ENCODE results near the gene MMAB.
A peak's percentile ranks its signal among the peaks of the same experiment; 100 is the strongest.

MMAB gene

GRCh38 chr12:109601557-109601956 lies 28.3 kb upstream of the MMAB start:
- DNase-seq: no peak

DNA sequence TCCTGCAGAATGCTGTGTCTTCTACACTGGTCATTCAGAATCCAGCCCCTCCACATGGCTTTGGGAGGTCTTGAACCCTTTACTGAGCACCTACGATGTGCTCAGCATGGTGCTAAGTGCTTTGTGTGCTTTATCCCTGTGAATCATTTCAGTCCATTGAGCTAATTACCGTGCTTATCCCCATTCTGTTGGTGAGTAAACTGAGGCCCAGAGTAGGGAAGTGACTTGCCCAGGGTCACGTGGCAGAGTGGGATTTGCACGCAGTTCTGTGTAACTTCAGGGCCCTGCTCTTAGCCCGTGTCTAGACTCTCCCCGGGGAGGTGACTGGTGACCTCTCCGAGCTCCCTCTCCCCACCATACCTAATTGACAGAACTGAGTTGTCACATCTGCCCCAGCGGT lies 27.7 kb upstream of the MMAB start:
- no peak for DNase-seq

DNA sequence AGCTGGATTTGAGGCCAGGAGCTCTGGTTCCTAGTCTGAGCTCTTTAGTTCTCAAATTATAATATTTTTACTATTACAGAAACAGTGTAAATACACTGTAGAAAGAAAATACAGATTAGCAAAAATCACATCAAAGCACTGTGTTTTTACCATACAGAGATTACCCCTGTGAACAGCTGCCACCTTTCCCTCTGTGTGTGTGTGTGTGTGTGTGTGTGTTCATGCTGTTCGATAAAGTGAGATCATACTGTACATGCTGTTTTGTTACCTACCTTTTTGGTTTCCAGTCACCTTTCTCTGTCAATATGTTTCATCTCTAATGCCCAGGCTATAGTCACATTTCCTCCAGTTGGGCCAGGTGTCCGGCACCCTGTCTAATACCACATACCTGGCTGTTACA lies 27.2 kb upstream of the MMAB start:
- no peak for DNase-seq

- DNase-seq: no peak
Observed at GRCh38 chr12:109599087-109599486, 25.8 kb upstream of the MMAB start.

DNA sequence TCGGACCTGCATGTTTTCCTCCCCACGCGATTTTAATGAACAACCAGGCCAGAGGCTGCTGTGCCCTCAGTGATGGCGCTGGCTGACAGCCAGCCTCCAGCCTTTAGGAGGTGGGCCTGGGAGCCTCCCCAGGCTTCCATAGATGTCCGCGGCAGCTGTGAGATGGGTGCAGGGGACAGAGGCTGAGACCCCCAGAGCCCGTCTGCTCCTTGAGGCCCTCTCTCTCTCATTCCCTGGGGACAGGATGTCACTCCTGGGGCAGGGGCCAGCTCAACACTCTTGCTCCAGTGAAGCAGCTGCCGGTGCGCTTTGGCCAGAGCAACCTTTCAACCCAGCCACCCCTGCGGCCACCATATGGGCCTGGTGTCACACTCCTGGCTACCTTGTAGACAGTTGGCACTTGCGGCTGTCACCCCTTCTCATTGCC lies 25.1 kb upstream of the MMAB start:
- no peak for DNase-seq

DNA sequence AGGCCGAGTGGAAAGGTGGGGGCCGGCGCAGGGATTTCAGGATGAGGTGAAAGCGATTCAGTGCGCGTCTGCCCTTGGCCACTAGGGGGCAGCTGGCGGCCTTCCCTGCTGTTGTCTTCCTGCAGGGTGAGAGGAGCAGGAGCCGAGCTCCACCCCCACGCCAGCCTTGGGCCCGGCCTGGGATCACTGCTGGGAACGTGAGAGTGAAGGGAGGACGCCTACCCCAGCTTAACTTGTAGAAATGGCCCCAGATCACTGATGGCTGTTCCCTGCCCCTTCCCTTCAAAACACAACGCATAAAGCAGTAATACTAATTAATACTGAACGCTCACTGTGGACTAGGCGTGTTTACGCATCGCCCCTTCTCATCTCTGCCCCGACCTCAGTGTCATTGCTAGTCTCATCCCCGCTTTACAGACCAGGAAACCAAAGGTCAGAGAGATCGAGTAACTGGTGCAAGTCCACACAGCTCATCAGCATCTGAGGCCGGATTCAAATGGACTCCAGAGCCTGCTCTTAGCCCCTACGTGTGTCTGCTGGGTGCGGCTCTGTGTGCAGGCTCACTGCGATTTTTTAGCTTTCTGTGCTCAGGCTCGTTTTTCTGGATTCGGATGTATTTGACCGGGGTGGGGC lies 24.6 kb upstream of the MMAB start:
- peak; percentile 53 for DNase-seq

GRCh38 chr12:109597414-109597794 lies 24.1 kb upstream of the MMAB start:
- no peak for DNase-seq

GRCh38 chr12:109596418-109597244 lies 23.3 kb upstream of the MMAB start:
- DNase-seq: no peak

DNA sequence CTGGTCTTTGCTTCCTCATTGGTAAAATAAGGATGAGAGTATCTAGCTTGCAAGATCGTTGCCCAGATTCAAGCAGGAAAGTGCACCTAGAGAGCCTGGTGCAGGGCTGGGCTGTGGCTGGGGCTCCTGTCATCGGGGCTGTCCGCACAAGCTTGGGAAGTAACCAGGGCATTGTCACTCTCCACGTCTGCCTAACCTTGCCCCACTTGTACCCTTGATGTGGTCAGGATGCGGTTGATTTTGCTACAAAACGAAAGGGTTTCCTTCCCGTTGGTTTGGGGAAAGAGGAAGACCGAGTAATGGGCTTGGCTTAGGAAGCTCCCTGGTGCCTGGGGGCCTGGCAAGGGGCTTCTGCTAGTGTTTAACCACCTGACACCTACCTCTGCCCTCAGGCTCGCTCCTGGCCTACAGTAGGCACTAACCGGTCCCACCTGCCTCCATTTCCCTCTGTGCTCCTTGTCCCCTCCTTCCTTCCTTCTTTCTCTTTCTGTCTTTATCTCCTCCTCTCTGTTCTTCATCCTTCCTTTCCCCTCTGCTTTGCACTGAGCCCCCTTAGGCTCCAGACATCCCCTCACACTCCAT lies 22.1 kb upstream of the MMAB start:
- no peak for DNase-seq

DNA sequence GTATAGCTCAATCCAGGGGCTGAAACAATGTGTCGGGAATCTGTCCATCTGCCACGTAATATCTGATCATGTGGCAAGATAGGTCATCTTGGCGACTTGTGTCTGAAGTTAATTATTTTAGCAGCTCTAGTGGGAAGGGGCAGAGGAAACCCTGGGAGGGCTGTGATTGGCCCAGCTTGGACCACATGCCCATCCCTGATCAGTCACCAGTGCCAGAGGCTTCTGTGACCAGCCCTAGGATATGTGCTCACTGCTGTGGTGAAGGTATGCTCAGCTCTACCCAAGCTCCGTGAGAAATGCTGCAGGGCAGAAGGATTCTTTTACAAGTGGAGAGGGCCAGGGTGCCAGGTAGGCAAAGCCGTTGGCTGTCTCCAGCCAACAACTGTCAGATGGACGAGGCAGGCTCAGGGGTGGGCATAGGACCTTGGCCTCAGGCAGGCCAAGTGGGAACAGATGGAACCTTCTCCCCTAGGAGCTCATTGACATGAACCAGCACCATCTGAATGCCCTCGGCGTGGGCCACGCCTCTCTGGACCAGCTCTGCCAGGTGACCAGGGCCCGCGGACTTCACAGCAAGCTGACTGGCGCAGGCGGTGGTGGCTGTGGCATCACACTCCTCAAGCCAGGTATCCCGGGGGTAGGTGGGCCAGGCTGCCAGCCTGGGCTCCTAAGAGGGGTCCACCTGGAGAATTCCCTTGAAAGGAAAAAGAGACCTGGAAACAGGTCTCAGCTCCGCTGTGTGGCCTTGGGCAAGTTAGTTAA lies 21.4 kb upstream of the MMAB start:
- no peak for DNase-seq

- no peak for DNase-seq
Observed at GRCh38 chr12:109592905-109593272, 19.6 kb upstream of the MMAB start.

GRCh38 chr12:109592195-109592904 lies 19.0 kb upstream of the MMAB start:
- no peak for DNase-seq

- DNase-seq: no peak
Observed at GRCh38 chr12:109591041-109591440, 17.7 kb upstream of the MMAB start.

- no peak for DNase-seq
Observed at GRCh38 chr12:109590566-109590965, 17.3 kb upstream of the MMAB start.

- no peak for DNase-seq
Observed at GRCh38 chr12:109589691-109590245, 16.5 kb upstream of the MMAB start.

GRCh38 chr12:109589240-109589590 lies 15.9 kb upstream of the MMAB start:
- DNase-seq: no peak

GRCh38 chr12:109588461-109589239 lies 15.3 kb upstream of the MMAB start:
- no peak for DNase-seq

DNA sequence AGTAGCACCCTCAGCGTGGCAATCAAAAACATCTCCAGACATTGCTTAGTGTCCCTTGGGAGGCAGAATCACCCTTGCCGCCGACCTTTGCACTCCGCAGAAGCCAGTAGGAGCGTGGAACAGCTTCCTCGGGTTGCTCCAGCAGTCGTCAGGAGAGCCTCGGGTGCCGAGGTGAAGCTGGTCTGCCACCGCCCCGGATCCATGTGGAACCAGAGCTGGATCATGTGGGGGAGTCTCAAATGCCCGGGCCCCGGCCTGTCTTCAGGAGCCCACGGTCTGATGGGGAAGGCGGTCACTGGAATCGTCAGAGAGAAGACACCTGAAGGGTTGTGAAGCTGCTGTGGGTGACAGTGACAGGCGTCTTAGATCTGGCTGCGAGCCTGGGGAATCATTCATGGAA lies 14.6 kb upstream of the MMAB start:
- no peak for DNase-seq

DNA sequence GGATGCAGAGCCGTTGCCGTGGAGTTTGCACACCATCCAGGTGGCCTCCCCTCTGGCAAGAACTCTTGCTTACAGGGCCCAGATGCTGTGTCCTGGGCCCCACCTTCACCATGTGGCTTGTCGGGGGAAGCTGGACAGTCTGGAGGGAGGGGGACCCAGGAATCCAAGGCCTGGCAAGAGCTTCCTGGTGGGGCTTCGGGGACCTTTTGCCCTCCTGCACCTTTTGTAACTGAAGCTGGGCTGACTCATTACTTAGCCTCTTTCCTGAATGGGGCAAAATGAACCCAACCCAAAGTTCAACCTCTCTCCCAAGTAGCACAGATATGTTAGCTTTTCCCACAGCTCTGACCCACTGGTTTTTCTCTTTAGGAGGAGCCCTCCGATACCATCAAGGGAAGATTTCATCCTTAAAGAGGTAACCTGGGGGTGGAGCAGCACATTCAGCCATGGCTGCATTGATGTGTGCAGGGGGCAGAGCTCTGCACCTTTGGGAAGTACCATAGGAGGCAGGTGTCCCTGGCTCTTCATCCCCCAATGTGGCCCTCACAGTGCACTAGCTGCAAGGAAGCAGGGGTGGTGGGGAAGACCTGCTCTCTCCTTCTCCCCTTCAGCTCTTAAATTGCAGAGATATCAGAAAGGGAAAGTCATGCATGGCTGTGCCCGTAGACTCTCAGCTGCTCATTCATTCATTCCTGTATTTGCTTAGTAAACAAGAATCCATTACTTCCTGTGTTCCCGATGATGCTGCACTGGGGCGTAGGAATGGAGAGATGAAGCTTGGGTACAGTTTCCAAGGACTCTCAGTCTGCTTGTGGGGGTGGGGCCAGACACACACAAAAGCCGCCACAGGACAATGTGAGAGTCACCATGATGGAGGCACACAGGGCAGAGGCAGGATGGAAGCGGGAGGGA lies 13.3 kb upstream of the MMAB start:
- DNase-seq: no peak

- DNase-seq: no peak
Observed at GRCh38 chr12:109583733-109584132, 10.4 kb upstream of the MMAB start.

GRCh38 chr12:109582636-109583035 lies 9.3 kb upstream of the MMAB start:
- DNase-seq: no peak

Measured in T-helper 9 cell (primary cell).